ENCODE data around the gene KDM5B.

GRCh38 chr1:202806845-202807450 is 1.3 kb downstream of the KDM5B start:
- TF ChIP-seq CTCF (conservative IDR thresholded peaks at IDR 0.05): no peak
- TF ChIP-seq ZFX (IDR thresholded peaks at IDR 0.05): peak; percentile 48
